Left lobe of liver (tissue), 2 donors: ENCODE measurements around the gene TIE1. TPM values are rescaled to one million over a fixed set of nuclear protein-coding genes. Genes with fewer than 3 reads are reported as not detected.
A peak's percentile ranks its signal among the peaks of the same experiment; 100 is the strongest.

ENCODE experiments used
- ATAC-seq: fragments of 200-7000 bp; cut with Tn5 transposase; one replicate; pipeline ENCODE4 v1.9.1; 2020; ENCODE audit warnings: mild to moderate bottlenecking, moderate library complexity
- DNase-seq: peaks from one replicate; pipeline ENCODE4 v3.0.0-alpha.2; 2020; ENCODE audit warnings: low spot score
- total RNA-seq: library from RNA; stranded (reverse); gene quantifications from one replicate; pipeline ENCODE4 v1.2.1, GENCODE V29; 2021
- donor health status: DM: no; HTN: no; CAD: no; lungs with moderate emphysema.
- donor health status: DM: no; HTN: yes; CAD: no.

TIE1 gene
- total RNA-seq, 1 donor from 2014 or later = 8.5 TPM

DNA sequence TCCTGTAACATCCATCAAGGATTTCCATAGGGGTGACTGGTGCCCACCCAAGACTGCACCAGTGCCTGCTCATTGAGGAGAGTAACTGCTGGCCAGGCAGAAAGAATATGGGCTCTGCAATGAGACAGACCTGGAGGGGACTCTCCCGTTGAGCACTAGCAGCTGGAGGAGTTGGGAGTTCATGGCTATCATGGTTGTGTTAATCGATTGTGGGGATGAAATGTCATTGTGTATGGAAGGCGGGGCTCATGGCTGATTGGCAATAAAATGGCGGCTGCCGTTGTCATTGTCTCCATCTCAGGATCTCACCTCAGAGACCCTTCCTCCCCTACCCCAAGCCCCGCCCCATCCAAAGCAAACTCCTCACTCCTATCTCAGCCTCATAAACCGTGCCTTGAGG, 27.1 kb upstream of the TIE1 start:
- DNase-seq = peak; percentile 32
- ATAC-seq = no peak

DNA sequence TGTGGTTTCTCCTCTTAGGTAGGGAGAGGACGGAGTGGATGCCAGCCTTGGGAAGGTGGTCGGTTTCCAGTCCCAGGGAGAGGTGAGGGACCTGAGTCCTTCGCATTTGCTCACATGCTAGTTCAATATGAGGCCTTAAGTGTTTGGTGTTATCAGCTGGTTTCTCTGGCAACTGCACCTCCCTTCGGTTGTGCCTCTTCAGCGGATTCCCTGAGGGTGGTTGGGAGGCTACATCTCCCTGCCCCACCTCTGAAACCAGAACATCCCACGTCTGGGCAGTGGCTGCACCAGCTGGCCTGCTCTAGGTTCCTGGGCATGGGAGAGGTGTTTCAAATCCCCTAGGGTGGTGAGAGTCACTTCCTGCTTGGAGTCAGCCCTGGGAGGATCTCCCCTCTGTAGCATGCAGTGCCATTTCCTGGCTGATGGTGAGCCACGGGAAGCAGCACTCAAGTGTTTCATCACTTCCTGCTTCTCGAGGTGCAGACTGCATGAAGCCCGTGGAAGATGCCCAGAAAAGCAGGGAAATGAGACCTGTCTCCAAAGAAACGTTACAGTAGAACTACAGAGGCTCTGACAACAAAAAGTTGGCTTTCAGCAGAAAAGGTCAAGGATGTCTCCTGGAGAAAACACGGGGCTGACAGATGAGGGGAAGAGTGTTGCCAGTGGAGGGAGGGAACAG, 26.5 kb upstream of the TIE1 start:
- peak; percentile 40 for DNase-seq
- ATAC-seq = no peak

DNA sequence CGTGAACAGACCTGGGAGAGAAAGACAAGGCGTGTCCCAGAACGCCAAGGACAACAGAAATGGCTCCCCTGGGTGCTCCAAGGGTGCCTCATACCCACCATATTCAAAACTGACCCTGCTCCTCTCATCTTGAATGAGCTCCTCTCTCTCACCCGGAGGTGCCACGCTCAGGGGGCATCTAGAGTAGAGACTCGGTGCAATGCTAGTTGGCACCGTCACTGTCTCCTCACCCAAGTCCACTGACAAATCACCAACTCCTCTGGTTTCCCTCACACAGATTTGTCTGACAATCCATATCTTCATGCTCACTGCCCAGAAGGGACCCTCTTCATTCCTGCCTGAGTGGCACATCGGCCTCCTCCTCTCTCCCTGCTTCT, 26.0 kb upstream of the TIE1 start:
- no peak for ATAC-seq

DNA sequence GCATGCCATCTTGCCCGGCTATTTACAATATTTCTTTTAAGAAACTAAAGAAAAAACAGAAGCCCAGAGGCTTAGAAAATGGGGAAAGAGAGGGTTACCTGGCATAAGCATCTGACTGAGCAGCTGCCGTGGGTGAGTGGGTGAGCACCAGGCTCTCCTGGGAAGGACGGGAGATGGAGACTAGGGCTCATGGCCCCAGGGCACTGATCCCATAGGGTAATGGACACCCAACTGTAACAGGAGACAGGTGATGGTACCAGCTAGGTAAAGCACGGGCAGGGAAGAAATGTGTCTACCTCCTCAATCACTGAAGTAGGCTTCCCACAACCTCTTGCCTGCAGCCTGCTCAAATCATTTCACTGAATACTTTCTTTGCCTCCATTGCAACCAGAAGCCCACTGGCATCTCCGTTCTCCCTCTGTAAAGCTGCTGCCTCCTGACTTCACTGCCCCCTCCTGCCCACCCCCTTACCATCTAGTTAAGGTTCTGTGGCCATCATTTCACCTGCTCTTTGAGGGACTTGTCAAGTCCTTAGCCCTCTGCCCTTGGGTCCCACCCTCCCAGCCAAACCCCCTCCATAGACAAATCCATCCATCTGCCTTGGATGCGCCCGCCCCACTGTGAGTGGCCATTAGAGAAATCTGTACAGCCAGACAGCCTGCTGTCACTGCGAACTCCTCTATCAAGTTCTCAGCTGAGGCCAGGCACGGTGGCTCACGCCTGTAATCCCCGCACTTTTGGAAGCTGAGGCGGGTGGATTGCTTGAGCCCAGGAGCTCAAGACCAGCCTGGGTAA, 24.8 kb upstream of the TIE1 start:
- DNase-seq = peak; percentile 36
- peak; percentile 33 for ATAC-seq

More for the DNA sequence above, 26.0 kb upstream of the TIE1 start:
- DNase-seq = peak; percentile 26

DNA sequence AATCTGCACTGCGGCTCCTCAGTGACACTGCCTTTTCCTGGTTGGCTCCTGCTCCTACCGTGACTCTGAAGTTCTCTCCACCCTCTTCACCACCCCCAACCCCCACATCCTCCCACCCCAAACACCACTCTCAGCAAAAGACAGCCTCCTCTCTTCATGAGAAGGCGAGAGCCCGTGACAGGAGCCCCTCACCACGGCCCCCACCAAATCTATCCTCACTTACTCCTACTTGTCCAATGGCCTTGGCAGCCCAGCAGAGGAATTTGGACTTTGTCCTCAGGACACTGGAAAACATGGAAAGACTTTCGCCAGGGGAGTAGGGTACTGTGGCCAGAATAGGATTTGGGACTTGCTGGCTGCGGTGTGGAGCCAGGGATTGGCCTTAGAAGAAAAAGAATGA, 24.1 kb upstream of the TIE1 start:
- peak; percentile 83 for DNase-seq
- peak; percentile 74 for ATAC-seq

DNA sequence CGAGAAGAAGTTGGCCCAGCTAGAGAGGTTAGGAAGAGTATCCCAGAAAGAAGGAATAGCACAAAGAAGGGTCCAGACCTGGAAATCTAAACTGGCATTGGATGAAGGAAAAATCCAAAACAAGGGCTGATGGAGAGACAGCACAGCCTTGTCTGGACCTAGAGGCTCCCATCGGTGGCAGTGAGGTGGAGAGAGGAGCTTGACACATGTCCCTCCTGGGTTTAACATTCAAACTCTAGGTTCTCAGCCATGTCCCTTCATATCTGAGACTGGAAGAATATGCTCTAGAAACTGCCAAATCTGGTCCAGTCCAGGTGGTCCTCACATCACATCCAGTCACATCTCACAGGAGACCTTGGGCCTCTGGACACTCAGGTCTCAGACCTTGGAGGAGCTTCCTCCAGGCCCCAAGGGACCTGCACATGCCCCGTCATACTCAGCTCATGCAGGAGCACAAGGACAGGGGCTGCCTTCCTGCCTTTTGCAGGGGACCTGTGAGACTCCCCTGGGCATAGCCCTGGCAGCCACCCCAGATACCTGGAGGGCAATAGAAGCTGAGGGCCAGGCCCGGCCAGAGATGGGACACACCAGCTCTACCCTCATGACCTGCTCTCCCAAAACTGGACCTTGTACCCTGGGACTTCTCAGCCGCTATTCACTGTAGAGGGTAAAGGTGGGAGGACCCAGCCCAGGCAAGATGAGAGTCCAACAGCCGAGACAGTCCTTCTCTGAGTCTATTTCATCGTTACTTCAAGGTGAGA, 23.5 kb upstream of the TIE1 start:
- DNase-seq (peak; percentile 87), ATAC-seq (peak; percentile 77)

DNA sequence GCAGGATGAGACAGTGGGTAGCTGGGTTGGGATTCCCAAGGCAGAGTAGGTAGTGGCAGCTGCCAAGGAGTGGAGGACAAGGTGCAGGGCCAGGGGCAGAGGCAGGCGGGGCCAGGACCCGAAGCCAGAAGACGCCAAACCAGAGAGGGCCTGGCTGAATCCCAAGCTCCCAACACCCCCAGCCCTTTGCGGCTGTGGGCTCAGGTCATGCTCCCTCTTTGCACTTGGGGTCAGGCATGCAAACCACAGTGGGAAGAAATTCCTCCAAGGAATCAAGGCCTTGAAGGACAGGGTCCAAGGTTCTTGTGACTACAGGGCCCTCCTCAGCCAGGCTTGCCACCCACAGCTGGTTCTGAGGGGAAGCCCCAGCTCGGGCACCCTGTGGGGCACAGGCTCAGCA, 21.6 kb upstream of the TIE1 start:
- DNase-seq (no peak), ATAC-seq (no peak)

DNA sequence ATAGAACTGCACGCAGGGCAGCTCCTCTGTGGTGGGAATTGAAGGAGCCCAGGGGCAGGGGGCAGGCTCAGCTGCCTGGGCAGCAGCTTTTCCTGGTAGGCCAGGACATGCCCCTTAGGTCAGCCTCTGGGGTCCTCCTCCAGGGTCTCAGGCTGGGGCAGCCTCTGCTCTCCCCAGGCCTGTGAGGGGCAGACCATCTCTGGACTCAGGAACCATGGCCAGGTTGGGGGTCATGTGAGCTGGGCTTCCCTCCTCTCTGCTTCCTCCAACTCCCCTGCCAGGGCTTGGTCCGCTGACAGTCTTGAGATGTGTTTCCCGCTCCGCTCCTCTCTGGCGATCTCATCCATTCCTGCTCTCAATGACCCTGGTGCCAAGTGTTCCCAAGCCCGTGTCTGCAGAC, 21.1 kb upstream of the TIE1 start:
- no peak for DNase-seq
- ATAC-seq = no peak

DNA sequence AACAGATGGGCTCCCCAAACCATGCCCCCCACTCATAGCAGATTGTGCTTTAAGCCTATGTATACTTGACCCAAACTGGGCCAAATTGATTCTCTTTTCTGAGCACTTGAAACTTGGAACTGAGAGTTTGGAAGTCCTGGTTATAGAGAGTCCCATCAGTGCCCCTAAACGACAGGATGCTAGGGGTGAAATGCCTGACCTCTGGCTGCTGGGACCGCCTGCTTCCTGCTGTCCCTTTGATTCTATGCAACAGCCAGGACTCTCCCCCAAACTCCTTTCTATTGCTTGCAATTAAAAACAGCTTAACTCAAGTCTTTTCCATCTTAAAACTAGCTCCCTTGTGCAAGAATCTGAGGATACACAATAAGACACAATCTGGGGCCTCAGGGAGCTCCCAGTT, 20.1 kb upstream of the TIE1 start:
- ATAC-seq (no peak), DNase-seq (no peak)

DNA sequence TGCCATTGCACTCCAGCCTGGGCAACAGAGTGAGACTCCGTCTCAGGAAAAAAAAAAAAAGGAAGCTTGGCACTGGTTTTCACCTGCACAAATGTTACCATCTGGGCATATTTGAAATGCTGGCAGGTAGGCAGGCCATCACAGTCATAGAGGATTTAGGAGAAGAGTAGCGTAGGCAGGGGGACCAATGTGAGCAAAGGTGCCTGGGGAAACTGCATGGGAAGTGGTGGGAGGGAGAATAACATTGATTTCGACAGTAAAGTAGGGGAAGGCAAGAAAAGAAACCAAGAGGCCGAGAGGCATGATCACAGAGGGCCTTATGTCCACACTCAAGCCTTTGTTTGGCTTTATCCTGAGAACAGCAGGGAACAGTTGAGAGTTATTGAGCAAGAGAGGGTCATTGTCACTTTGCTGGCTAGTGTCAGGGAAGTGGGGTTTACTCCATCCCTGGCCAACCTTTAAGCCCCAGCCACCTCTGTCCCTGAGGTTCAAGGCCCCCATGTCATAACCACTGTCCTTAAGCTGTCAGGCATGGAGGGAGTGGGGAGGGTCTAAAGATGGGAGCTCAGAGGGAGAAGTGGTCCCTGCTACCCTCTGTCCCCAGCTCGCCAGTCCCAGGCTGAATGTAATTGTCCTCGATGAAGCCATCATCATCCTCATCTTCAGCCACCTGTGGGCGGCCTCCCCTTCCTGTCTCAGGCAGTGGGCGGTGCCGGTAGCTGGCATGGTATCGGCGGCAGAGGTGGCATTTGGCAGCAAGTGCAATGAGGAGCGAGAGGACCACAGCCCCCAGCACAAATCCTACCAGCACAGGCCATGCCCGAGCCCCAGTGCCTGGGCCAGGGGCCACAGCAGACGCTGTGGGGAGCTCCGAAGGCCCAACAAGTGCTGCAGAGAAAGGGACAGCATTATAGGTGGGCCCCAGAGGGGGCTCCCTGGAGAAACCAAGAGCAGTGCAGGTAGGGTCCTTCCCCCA, 18.3 kb upstream of the TIE1 start:
- peak; percentile 66 for ATAC-seq
- peak; percentile 60 for DNase-seq

DNA sequence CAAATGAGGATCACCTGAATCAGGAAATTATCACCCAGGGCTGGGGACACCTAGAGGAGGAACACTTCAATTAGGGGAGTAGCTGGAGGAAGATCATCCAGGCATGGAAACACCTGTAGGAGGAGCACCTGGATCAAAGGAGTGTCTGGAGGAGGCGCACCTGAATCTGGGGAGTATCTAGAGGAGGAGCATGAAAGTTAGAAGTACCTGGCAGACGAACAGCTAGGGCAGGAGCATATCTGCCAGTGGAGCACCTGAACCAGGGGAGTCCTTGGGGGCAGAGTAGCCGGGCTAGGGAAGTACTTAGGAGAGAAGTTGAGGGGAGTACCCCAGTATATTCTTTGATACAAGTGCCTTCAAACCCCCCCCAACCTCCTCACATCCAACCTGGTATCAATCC, 16.7 kb upstream of the TIE1 start:
- no peak for ATAC-seq
- no peak for DNase-seq

DNA sequence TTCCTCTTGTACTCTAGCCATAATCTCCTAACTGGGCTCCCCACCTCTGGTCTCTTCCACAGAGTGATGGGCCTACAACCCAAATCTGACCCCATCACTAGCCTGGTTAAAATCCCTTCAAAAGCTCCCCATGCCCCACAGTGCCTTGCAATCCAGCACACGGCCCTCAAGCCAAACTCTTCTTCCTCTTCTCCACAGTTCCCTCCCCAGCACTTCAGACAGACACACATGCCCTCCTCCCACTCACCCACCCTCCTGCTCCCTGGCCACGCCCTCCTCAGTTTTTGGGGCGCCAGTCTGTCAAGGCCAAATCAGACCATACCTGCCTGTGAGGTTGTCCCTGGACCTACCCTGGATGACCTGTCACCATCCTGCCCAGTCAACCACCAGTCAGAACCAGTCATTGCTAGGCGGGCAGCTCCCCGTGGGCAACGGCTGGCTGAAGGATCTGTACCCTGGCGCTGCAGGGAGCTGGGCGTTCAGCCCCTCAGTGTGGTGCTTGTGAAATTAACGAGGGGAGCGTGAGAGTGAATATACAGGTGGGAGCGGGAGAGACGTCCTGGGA, 16.2 kb upstream of the TIE1 start:
- ATAC-seq (no peak), DNase-seq (no peak)

DNA sequence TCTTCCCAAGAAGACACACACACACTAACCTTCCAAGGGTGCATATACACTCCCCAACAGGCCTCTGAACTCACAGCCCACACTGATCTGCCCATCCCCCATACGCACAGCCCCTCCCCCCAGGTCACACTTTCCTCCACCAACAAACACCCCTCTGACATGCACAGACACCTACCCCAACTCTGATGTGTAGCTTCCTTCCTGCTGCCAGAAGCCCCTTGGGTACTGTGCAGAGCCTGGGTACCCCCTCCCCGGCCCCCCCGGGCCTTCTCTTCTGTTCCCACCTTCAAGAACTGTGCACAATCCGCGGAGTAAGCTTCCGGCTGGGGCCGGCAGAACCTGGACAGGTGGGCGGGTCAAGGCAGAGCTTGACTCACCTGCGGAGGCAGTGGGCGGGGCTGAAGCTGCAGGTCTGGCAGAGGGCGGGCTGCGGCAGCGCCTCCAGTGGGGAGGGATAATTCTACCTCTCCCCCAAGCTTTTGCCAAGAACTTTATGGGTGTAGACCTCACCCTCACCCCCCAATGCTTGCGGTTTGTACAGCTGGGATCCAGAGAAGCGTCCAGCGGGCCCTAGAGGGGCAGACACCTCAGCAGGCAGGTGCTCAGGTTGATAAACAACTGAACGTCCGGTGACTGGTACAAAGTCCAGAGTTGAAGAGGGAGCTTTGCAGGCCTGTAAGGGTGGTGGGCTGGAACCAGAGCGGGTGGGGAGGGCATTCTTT, 15.4 kb upstream of the TIE1 start, which contains the start of gene C1orf210:
C1orf210 (minus strand) TSS at position 313 of the 722 bp plus-strand sequence. CDS start 2,311 bp downstream, outside the sequence.
- peak; percentile 67 for ATAC-seq
- DNase-seq = peak; percentile 66

DNA sequence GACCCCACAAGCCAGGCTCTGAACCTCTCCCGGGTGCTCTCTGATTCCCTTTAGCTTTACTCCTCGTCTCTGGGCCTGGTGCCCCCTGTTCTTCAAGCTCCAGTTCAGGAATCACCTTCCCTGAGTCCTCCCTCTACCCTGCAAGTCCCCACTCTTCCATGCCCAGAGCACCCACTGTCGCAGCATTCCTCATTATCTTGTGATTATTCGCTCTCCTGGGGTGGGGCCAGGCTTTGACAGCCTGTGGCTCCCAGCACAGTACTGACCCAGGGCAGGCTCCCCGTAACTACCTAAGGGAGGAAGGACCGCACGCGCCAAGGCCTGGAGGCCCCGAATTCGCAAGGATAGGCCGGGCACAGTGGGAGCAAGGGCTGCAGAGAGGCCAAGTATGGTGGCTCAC, 14.7 kb upstream of the TIE1 start:
- ATAC-seq = no peak
- no peak for DNase-seq

DNA sequence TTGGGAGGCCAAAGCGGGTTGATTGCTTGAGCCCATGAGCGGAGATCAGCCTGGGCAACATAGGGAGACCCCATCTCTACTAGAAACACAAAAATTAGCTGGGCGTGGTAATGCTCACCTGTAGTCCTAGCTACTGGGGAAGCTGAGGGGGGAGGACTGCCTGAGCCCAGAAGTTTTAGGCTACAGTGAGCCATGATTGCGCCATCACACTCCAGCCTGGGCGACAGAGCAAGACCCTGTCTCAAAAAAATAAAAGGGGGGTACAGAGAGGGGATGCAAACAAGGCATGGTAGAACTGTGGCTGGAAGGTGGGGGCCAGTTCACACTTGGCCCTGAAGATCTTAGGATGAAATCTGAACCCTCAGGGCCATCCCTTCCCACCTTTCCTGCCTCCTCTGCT, 14.2 kb upstream of the TIE1 start:
- ATAC-seq = no peak
- DNase-seq = no peak

DNA sequence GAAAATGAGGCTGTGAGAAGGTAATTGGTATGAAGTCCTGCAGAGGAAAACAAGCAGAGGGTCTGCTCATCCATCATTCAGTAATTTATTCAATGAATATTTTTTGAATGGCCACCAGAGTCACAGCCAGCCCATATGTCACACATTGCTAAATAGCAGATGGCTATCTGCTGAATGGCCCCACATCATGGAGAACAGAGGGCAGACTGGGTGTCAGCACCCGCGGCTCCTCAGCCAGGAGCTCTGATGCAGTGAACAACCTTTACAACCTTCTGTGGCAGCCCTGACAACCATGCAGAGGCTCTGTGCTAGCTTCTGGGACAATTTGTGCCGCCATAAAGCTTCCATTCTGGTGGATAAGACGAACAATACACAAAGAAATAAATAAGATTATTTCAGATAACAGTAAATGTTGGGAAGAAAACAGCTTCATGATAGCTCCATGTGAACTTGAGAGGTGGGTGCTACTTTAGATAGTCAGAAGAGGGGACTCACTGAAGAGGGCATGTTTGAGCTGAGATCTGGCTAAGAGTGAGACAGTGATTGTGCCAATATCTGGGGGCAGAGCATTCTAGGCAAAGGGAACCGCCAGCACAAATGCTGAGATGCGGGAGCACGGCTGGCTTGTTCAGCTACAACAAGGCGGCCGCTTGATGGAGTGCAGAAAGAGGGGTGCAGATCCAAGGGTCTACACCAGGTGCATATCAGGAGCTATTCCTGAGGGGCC, 12.6 kb upstream of the TIE1 start:
- ATAC-seq (no peak), DNase-seq (no peak)

DNA sequence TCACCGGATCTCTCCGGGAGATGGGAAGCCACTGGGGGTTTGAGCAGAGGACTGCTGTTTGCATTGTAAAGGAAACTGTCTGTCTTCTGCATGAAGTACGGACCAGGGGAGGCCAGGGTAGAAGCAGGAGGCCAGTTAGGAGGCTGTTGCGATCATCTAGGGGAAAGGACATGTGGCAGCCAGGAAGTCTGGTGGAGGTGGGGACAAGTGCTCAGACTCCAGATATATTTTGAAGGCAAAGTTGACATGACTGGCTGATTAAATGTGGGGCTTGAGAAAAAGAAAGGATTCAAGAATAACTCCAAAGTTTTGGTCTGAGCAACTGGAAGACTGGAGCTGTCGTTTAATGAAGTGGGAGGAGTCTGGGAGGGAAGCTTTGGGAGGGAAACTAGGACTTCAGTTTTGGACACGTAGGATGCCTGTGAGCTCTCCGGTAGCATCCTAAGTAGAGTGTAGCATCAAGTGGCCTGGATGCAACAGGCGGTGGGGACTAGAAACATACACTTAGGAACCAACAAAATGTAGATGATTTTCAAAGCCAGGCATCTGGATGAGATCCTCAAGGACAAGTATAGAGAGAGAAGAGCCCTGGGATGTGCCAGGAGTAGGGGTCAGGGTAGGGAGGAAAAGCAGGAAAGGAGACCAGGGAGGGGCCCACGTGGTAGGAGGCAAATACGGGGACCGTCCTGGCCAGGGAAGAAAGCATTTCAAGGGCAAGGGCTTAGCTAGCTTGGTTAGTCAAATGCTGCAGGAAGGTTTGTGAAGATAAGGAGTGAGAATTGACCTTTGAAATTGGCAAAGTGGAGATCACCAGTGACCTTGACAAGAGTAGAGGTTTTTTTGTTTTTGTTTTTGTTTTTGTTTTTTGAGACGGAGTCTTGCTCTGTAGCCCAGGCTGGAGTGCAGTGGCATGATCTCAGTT, 11.7 kb upstream of the TIE1 start:
- DNase-seq (no peak), ATAC-seq (no peak)

DNA sequence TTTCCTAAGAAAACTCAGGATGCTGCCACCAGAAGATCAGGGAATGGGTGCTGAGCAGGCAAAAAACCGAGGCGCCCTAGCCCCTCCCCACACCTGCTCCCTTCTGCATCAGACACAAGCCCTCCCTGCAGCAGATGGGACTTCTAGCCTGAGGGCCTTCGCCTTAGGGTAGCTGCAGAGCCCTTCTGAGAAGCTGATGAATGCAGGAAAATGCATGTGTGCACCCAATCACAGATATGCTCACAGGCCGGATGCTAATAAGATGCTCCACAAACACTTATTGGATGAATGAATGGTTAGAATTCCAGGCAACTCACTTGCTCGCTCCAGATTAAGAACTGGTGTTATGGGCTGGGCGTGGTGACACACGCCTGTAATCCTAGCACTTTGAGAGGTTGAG, 8.6 kb upstream of the TIE1 start:
- no peak for ATAC-seq
- DNase-seq = no peak
